Activated naive CD4-positive, alpha-beta T cell treated with anti-CD3 and anti-CD28 coated beads, Interleukin-2, amount 10 ng/mL, durations not matched to agents 7 days and 5 days (primary cell): ENCODE measurements around the gene MMD.
"Not testable (repeated sequence)": the region's sequence is repeated elsewhere in the genome, so short reads cannot be mapped to it uniquely, and the experiment has no call there.

Experiments used
- CTCF ChIA-PET: fragments of 350-600 bp; sonication (Branson Sonifier 250); formaldehyde crosslinking; loops from one replicate; lab custom pipeline; 2021; ENCODE audit warnings: antibody characterized with exemption; lab: Charles Lee
- DNase-seq: peaks from one replicate; pipeline ENCODE4 v3.0.0-alpha.2; 2020
- H3K27ac Mint-ChIP-seq: one replicate; pipeline ENCODE4 v1.8.0; 2021; ENCODE audit warnings: mild to moderate bottlenecking, moderate library complexity, mixed read lengths
- H3K27me3 Mint-ChIP-seq: one replicate; pipeline ENCODE4 v1.8.0; 2021; ENCODE audit warnings: mild to moderate bottlenecking, mixed read lengths
- H3K36me3 Mint-ChIP-seq: one replicate; pipeline ENCODE4 v1.8.0; 2021; ENCODE audit warnings: mixed read lengths
- H3K4me1 Mint-ChIP-seq: one replicate; pipeline ENCODE4 v1.8.0; 2021; ENCODE audit warnings: mixed read lengths
- H3K4me3 Mint-ChIP-seq: one replicate; pipeline ENCODE4 v1.8.0; 2021; ENCODE audit warnings: mild to moderate bottlenecking, moderate library complexity, mixed read lengths
- H3K9me3 Mint-ChIP-seq: one replicate; pipeline ENCODE4 v1.8.0; 2021; ENCODE audit warnings: mixed read lengths

MMD gene

DNA sequence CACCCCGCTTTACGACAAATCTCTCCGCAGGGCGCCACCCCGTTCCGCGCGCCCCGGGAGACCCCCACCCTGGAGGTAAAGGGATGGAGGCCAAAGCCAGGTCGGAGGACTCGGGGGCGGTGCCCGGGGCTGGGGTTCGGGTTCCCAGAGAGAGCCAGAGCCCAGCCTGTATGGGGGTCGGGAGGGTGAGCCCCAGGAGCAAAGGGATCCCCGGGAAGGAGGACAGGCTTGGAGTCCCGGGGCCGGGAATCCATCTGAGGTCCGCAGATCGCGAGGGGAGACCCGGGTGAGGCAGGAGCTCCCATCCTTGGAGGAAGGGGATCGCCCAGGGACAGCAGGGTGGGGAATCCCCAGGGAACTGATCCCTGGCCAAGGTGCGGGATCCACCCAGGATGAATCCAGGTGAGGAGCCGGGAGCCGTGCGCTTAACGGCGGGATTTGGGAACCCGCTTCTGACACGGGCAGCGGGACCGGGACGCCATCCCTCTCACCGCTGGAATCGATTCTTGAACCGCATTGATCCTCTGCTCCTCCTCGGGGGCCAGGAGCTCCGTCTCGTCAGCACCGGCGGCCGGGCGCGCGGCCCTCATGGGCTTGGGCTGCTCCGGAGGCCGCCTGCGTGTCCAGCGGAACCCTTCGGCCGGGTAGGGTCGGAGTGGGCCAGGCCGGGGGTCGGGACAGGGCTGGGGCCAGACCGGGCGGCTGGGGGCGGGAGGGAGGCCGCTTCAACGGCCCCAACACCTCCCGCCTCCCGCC lies at the start of gene MMD:
Gene MMD, minus strand, starts transcription at position 657 of the 756 bp plus-strand sequence. Its CDS starts 140 bp downstream, at position 517.
- CTCF ChIA-PET = interaction anchor here (1.5 kb wide), 1 partner anchor 91 kb away, joined by 3 read pairs; no protein-coding TSS in a partner anchor
- peaks cover 40% of the 10 kb centered on the region for H3K36me3 Mint-ChIP-seq
- peak; percentile 43 for DNase-seq
- peak within 1 kb of the TSS; percentile 92 for H3K4me3 Mint-ChIP-seq
- H3K27me3 Mint-ChIP-seq = peaks cover 42% of the 10 kb centered on the region
- peaks cover 49% of the 10 kb centered on the region for H3K4me1 Mint-ChIP-seq
- H3K9me3 Mint-ChIP-seq = no peaks in the 10 kb centered on the region
- peak within 1 kb of the TSS; percentile 99 for H3K27ac Mint-ChIP-seq

- no peak for DNase-seq
- H3K27ac Mint-ChIP-seq = no peak overlapping the region
- H3K36me3 Mint-ChIP-seq = no peaks in the 10 kb centered on the region
- H3K4me1 Mint-ChIP-seq = peaks cover 13% of the 10 kb centered on the region
- H3K4me3 Mint-ChIP-seq = no peak overlapping the region
- peaks cover 11% of the 10 kb centered on the region for H3K27me3 Mint-ChIP-seq
- CTCF ChIA-PET = interaction anchor here (1.2 kb wide), 1 partner anchor 48 kb away, joined by 3 read pairs; no protein-coding TSS in a partner anchor
- H3K9me3 Mint-ChIP-seq = no peaks in the 10 kb centered on the region
Observed at GRCh38 chr17:55466671-55467070, 45.0 kb upstream of the MMD start.

- H3K36me3 Mint-ChIP-seq, H3K9me3 Mint-ChIP-seq, H3K4me3 Mint-ChIP-seq, H3K27ac Mint-ChIP-seq, DNase-seq, CTCF ChIA-PET: not testable (repeated sequence)
- H3K27me3 Mint-ChIP-seq = peaks cover 11% of the 10 kb centered on the region
- peaks cover 13% of the 10 kb centered on the region for H3K4me1 Mint-ChIP-seq
Observed at GRCh38 chr17:55465771-55466170, 44.1 kb upstream of the MMD start.

- no peak for DNase-seq
- Mint-ChIP-seq H3K9me3 (no peaks in the 10 kb centered on the region), H3K27me3 (peaks cover 7% of the 10 kb centered on the region), H3K36me3 (no peaks in the 10 kb centered on the region), H3K4me3 (no peak overlapping the region), H3K4me1 (peaks cover 17% of the 10 kb centered on the region), H3K27ac (no peak overlapping the region)
- CTCF ChIA-PET = no interaction called here
Observed at GRCh38 chr17:55463600-55463999, 42.0 kb upstream of the MMD start.

DNA sequence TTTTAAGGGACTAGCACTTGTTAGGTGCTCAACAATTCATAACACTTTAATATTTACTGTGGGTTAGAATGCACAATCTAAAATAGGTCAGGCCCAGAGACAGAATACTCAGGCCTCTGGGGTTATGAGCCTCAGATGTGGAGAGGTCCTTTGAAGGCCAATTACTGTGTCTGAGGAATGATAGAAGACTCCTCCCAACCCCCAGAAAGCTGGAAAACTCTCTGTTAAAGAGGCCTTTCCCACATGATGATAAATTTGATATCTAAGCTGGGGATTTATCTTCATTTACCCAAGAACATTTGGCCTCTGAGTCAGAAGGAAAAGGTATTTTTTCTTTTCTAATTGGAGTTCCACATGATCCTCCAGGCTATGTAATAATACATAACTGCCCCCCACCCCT lies 41.1 kb upstream of the MMD start:
- Mint-ChIP-seq H3K4me3 (no peak overlapping the region), H3K9me3 (no peaks in the 10 kb centered on the region), H3K36me3 (no peaks in the 10 kb centered on the region), H3K27me3 (peaks cover under 1% of the 10 kb centered on the region), H3K27ac (no peak overlapping the region), H3K4me1 (peaks cover 24% of the 10 kb centered on the region)
- CTCF ChIA-PET = no interaction called here
- no peak for DNase-seq

DNA sequence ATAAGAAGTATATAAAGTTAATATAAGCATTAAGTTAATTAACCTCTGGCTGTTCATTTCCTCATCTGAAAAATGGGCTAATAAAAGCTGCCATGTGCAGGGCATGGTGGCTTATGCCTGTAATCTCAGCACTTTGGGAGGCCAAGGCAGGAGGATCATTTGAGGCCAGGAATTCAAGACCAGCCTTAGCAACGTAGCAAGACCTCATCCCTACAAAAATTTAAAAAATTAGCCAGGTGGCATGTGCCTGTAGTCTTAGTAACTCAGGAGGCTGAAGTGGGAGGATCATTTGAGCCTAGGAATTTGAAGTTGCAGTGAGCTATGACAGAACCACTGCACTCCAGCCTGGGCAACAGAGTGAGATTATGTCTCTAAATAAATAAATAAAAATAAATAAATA lies 40.6 kb upstream of the MMD start:
- no peak for DNase-seq
- no peaks in the 10 kb centered on the region for H3K27me3 Mint-ChIP-seq
- H3K9me3 Mint-ChIP-seq = no peaks in the 10 kb centered on the region
- H3K36me3 Mint-ChIP-seq = no peaks in the 10 kb centered on the region
- CTCF ChIA-PET = no interaction called here
- peaks cover 24% of the 10 kb centered on the region for H3K4me1 Mint-ChIP-seq
- H3K27ac Mint-ChIP-seq = no peak overlapping the region
- H3K4me3 Mint-ChIP-seq = no peak overlapping the region

DNA sequence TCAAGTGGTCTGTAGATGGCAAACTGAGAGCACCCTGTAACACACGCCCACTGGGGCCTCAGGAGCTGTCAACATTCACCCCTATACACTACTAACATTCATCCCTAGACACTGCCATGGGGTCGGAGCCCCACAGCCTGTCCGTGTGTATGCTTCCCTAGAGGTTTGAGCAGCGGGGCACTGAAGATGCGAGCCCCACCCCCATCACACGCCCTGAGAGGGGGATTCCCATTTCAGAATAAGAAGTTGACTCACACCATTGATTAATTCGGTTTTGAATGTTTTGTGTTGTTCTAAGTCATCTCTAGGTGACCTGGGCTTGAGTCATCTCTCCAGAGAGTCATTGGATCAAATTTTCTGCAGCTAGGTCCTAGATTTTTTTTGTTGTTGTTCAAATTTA lies 37.3 kb upstream of the MMD start:
- no peak for DNase-seq
- H3K9me3 Mint-ChIP-seq = peaks cover 2% of the 10 kb centered on the region
- H3K27me3 Mint-ChIP-seq = no peaks in the 10 kb centered on the region
- H3K27ac Mint-ChIP-seq = no peak overlapping the region
- CTCF ChIA-PET = interaction anchor here (0.7 kb wide), 1 partner anchor 150 kb away, joined by 3 read pairs; no protein-coding TSS in a partner anchor
- H3K36me3 Mint-ChIP-seq = no peaks in the 10 kb centered on the region
- no peak overlapping the region for H3K4me3 Mint-ChIP-seq
- peaks cover 19% of the 10 kb centered on the region for H3K4me1 Mint-ChIP-seq

DNA sequence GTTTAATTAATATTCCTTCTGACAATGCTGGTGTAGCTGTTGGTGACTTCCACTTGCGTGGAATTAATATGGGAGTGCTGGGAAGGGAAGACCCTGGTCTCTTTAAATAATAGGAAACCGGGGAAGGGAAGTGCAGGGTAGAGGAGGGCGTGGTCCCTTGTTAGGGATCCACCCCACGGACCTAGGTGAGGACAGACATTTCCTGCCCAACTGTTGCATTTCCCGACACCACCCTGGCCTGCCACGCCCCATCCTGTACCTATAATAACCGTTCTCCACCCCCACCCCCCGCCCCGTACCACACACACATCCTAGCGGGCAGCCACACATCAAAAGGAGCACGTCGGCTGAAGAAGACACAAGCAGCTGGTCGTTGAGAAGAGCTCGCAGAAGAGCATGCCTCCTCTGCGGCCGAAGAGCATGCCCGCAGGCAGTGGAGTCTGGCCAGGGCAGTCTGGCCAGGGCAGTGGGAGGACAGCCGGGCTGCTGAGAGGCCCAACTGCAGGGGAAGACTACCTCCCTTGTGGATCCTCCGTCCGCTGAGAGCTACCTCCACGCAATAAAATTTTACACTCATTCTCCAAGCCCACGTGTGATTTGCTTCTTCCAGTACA lies 36.8 kb upstream of the MMD start:
- H3K27me3 Mint-ChIP-seq = no peaks in the 10 kb centered on the region
- H3K4me1 Mint-ChIP-seq = peaks cover 13% of the 10 kb centered on the region
- CTCF ChIA-PET = interaction anchor here (0.7 kb wide), 1 partner anchor 149 kb away, joined by 3 read pairs; no protein-coding TSS in a partner anchor
- no peak overlapping the region for H3K27ac Mint-ChIP-seq
- no peak for DNase-seq
- H3K4me3 Mint-ChIP-seq = no peak overlapping the region
- H3K36me3 Mint-ChIP-seq = no peaks in the 10 kb centered on the region
- H3K9me3 Mint-ChIP-seq = peaks cover 2% of the 10 kb centered on the region

- peaks cover 2% of the 10 kb centered on the region for H3K9me3 Mint-ChIP-seq
- peaks cover 23% of the 10 kb centered on the region for H3K4me1 Mint-ChIP-seq
- no peaks in the 10 kb centered on the region for H3K36me3 Mint-ChIP-seq
- H3K27me3 Mint-ChIP-seq = no peaks in the 10 kb centered on the region
- DNase-seq = no peak
- no peak overlapping the region for H3K27ac Mint-ChIP-seq
- CTCF ChIA-PET = no interaction called here
- H3K4me3 Mint-ChIP-seq = no peak overlapping the region
Observed at GRCh38 chr17:55456307-55457240, 34.9 kb upstream of the MMD start.

GRCh38 chr17:55454906-55455474 lies 33.4 kb upstream of the MMD start:
- no peak for DNase-seq
- no peaks in the 10 kb centered on the region for H3K36me3 Mint-ChIP-seq
- CTCF ChIA-PET = no interaction called here
- H3K27ac Mint-ChIP-seq = no peak overlapping the region
- peaks cover 4% of the 10 kb centered on the region for H3K27me3 Mint-ChIP-seq
- H3K4me1 Mint-ChIP-seq = peaks cover 30% of the 10 kb centered on the region
- H3K4me3 Mint-ChIP-seq = no peak overlapping the region
- peaks cover 2% of the 10 kb centered on the region for H3K9me3 Mint-ChIP-seq

DNA sequence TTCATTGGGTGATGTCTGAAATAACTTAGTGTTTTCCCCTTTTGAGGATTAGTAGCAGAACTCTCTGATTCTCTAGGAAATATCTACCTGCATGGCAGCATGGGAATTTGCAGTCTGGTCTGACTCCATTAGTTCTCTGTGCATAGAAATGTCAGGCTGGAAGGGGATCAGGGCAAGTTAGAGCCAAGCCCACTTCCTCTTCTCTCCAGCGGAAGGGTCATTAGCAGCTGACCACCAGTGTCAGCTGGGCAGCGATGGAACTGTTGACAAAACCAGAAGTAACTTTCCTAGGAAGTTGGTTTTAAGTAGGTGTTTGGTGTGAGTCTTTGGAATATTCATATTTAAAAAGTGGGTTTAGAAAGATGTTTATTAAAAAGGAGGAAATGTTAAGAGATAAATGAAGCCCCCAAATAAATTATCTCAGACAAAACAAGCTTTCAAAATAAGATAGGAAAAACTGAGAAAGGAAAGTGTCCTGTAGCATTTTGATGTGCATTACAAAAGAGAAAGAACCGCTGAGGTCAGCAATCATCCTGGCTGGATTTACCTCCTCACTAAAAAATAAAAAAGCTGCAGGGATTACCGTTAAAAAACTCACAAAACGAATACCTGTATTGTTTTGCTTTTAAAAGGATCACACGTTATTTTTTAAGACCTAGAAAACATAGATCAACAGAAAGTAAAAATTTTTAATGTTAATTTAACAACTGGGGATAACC lies 32.4 kb upstream of the MMD start:
- Mint-ChIP-seq H3K4me3 (no peak overlapping the region), H3K4me1 (peaks cover 27% of the 10 kb centered on the region), H3K27ac (no peak overlapping the region), H3K9me3 (peaks cover 2% of the 10 kb centered on the region), H3K27me3 (peaks cover 9% of the 10 kb centered on the region), H3K36me3 (no peaks in the 10 kb centered on the region)
- DNase-seq = no peak
- CTCF ChIA-PET = no interaction called here

DNA sequence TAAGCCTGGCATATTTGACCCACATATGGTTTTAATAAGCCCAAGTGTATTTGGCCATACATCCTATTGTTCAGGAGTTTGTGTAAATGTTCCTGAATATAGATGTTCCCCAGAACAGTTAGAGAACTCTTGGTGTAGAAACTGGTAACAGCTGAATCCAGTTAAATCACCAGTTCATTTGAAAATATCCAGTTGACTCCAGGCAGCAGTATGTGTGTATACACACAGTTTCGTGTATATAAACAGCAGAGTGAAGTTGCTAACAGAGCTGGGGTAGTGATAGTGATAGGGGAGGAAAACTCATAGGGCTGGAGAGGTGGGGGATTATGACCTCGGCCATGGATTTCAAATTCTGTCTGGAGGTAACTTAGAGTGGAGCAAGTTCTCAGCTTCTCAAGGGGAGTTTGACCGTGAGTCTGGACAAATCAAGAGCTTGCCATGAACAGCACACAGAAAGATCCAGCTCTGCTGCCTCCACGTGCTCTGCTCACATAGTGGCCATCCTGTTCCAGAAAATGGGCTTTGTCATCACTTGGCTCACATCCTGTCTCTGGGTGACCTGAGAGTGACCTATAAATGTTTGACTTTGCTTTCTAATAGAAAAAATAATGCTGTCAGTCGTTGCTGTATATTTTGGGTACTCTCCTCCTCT lies 30.6 kb upstream of the MMD start:
- peaks cover 2% of the 10 kb centered on the region for H3K9me3 Mint-ChIP-seq
- peaks cover 19% of the 10 kb centered on the region for H3K4me1 Mint-ChIP-seq
- H3K27ac Mint-ChIP-seq = no peak overlapping the region
- peaks cover 9% of the 10 kb centered on the region for H3K27me3 Mint-ChIP-seq
- no peak overlapping the region for H3K4me3 Mint-ChIP-seq
- no peak for DNase-seq
- H3K36me3 Mint-ChIP-seq = no peaks in the 10 kb centered on the region
- CTCF ChIA-PET = no interaction called here

DNA sequence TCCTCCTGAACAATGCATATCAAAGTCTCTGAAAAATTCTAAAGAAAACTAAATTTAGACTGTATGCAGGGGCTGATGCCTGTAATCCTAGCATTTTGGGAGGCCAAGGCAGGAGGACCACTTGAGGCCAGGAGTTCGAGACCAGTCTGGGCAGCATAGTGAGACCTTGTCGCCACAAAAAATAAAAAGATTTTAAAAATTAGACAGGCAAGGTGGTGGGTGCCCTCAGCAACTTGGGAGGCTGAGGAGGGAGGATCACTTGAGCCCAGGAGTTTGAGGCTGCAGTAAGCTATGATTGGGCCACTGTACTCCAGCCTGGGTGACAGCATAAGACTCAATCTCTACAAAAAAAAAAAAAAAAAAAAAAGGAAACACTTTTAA lies 30.1 kb upstream of the MMD start:
- peaks cover under 1% of the 10 kb centered on the region for H3K9me3 Mint-ChIP-seq
- no peak overlapping the region for H3K4me3 Mint-ChIP-seq
- H3K27ac Mint-ChIP-seq = no peak overlapping the region
- CTCF ChIA-PET = no interaction called here
- DNase-seq = no peak
- peaks cover 9% of the 10 kb centered on the region for H3K27me3 Mint-ChIP-seq
- no peaks in the 10 kb centered on the region for H3K36me3 Mint-ChIP-seq
- H3K4me1 Mint-ChIP-seq = peaks cover 19% of the 10 kb centered on the region
